NCI-H1694 (cell line): ENCODE measurements around the gene NPAS3.
A peak's percentile ranks its signal among the peaks of the same experiment; 100 is the strongest.

ENCODE experiments used
- DNase-seq: peaks from one replicate; lab custom pipeline; 2025; lab: John Stamatoyannopoulos, UW

The NPAS3 gene

GRCh38 chr14:33016613-33017012 lies 77.9 kb downstream of the NPAS3 start:
- DNase-seq, result no peak

GRCh38 chr14:33017016-33017415 lies 78.3 kb downstream of the NPAS3 start:
- DNase-seq, result no peak

GRCh38 chr14:33019346-33019745 lies 80.7 kb downstream of the NPAS3 start:
- DNase-seq, result no peak

GRCh38 chr14:33026850-33027430 lies 88.3 kb downstream of the NPAS3 start:
- DNase-seq, result no peak

- DNase-seq, result no peak
Observed at GRCh38 chr14:33029511-33029910, 90.8 kb downstream of the NPAS3 start.

GRCh38 chr14:33030386-33030785 lies 91.7 kb downstream of the NPAS3 start:
- peak; percentile 8 for DNase-seq

- DNase-seq, result no peak
Observed at GRCh38 chr14:33035416-33036194, 96.9 kb downstream of the NPAS3 start.

- DNase-seq, result no peak
Observed at GRCh38 chr14:33039311-33039710, 100.6 kb downstream of the NPAS3 start.

- no peak for DNase-seq
Observed at GRCh38 chr14:33040372-33041140, 101.9 kb downstream of the NPAS3 start.

- no peak for DNase-seq
Observed at GRCh38 chr14:33042591-33042990, 103.9 kb downstream of the NPAS3 start.

GRCh38 chr14:33045760-33046159 lies 107.1 kb downstream of the NPAS3 start:
- no peak for DNase-seq

- DNase-seq, result peak; percentile 59
Observed at GRCh38 chr14:33052943-33053342, 114.3 kb downstream of the NPAS3 start.

GRCh38 chr14:33056213-33056612 lies 117.5 kb downstream of the NPAS3 start:
- DNase-seq, result no peak

- no peak for DNase-seq
Observed at GRCh38 chr14:33057585-33057984, 118.9 kb downstream of the NPAS3 start.

- DNase-seq, result no peak
Observed at GRCh38 chr14:33061667-33062325, 123.1 kb downstream of the NPAS3 start.

GRCh38 chr14:33062476-33062875 lies 123.8 kb downstream of the NPAS3 start:
- DNase-seq, result no peak

- no peak for DNase-seq
Observed at GRCh38 chr14:33062881-33063280, 124.2 kb downstream of the NPAS3 start.

- DNase-seq, result no peak
Observed at GRCh38 chr14:33063521-33063920, 124.8 kb downstream of the NPAS3 start.

- DNase-seq, result no peak
Observed at GRCh38 chr14:33065634-33066033, 127.0 kb downstream of the NPAS3 start.

GRCh38 chr14:33068040-33068439 lies 129.4 kb downstream of the NPAS3 start:
- no peak for DNase-seq

- DNase-seq, result no peak
Observed at GRCh38 chr14:33068626-33069025, 129.9 kb downstream of the NPAS3 start.

- no peak for DNase-seq
Observed at GRCh38 chr14:33070475-33070874, 131.8 kb downstream of the NPAS3 start.
